Adrenal gland (tissue), 5 donors: Measurements from ENCODE around the gene TCERG1L.

ENCODE experiments used
- CTCF ChIP-seq, 6 experiments: fragments of 450-650 bp in 4 of 6; fragments of 200-600 bp in 2 of 6; sonication (generic) in 1 of 6; IDR thresholded peaks; 1 replicate in 5 of 6; 2 replicates in 1 of 6; pipeline versions ENCODE4 v1.5.1 to v1.8.0; 2016 to 2021; ENCODE audit warnings: antibody characterized with exemption in 6 of 6, mild to moderate bottlenecking in 2 of 6, moderate library complexity in 1 of 6
- POLR2A ChIP-seq, 2 donors: fragments of 450-650 bp; IDR thresholded peaks; one replicate each; pipeline ENCODE4 v1.6.1; 2017; ENCODE audit warnings: antibody characterized with exemption in 2 of 2, mild to moderate bottlenecking in 2 of 2, moderate library complexity in 1 of 2
- donor health status: DM: no; HTN: no; CAD: no.

GRCh38 chr10:131211559-131211958 lies 100.0 kb downstream of the TCERG1L start:
- TF ChIP-seq CTCF (IDR thresholded peaks at IDR 0.05) (no peak), POLR2A (IDR thresholded peaks at IDR 0.05) (no peak)
